CD4-positive, alpha-beta T cell treated with Interleukin-12 subunit alpha and Interleukin-12 subunit beta, for 1 hour (primary cell): ENCODE data around the gene LMCD1.

Source experiments
- DNase-seq: peaks from one replicate; pipeline ENCODE4 v3.0.0-alpha.2; 2020

The LMCD1 gene

DNA sequence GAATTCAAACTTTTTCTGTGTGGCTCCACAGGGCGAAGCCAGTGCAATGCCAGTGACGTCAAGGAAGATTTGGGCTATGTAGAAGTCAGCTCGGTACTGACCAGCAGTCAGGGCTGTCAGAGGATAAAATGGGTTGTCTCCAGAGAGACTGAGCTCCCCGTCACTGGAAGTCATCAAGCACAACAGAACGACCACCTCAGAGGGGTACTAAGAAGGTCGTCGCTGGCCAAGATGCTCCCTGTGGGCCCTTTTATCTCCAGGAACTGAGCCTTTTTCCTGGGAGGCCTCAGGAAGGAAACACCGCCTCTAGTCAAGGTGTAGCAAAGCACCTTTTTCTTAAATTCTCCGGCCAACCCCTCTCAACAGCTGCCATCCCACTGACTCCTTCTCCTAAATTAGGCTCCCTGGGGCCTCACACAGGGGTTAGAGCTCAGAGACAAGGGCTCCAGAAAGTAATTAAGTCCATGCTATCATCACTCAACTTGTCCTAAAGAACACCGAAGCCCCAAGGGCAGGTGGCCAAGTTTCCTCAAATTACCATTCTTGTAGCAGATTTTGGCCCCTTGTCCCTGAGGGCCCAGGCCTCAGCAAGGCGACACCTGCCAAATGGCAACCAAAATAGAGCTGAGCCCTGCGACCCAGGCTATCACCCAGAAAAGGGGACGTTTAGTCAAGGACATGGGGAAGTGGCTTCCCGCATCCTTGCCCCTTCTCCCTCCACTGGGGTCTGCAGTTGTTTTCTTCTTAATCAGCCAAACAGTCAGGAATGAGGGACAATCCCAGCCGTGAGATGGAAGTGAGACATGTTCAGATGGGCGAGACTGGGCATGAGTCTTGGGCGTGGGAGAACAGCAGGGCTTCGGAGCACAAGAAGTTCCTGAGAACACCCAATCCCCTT, 94.9 kb downstream of the LMCD1 start:
- DNase-seq: no peak

DNA sequence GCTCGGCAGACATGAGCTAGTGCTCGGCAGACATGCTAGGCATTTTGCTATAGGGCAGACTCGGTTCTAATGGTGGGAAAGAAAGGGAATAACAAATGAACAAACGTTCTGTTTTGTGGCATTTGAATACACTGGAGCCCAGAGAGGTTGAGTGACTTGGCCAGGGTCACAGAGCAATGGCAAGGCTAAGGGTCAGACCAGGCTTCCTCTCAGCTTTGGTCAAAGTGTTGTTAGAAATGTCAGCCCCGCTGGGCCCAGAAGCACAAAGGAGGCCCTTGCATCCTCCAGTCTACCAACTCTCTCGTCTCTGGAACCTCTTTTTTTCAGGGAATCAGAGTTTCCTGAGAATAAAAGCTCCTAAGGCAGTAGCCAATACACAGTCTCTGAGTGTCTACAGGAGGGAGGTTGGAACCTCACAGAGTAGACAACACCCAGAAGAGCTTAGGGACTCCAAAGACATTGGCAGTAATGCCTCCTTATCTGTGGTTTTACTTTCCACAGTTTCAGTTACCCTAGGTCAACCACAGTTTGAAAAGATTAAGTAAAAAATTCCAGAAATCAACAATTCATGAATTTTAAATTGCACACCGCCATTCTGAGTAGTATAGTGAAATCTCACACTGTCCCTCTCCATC, 95.7 kb downstream of the LMCD1 start:
- DNase-seq: no peak

- no peak for DNase-seq
Observed at GRCh38 chr3:8599146-8599545, 97.5 kb downstream of the LMCD1 start.

DNA sequence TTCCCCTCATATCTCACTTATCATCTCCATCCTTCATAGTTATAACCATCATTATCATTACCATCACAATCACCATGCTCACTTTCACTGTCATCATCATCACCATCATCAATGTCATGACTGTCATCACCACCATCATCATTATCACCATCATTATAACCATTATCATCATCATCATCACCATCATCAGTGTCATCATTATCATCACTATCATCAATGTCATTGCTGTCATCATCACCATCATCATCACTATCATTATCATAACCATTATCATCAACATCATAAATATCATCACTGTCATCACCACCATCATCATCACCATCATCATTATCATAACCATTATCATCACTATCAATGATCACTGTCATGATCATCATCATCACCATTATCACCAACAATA, 98.8 kb downstream of the LMCD1 start:
- no peak for DNase-seq

- no peak for DNase-seq
Observed at GRCh38 chr3:8603115-8603710, 101.6 kb downstream of the LMCD1 start.

DNA sequence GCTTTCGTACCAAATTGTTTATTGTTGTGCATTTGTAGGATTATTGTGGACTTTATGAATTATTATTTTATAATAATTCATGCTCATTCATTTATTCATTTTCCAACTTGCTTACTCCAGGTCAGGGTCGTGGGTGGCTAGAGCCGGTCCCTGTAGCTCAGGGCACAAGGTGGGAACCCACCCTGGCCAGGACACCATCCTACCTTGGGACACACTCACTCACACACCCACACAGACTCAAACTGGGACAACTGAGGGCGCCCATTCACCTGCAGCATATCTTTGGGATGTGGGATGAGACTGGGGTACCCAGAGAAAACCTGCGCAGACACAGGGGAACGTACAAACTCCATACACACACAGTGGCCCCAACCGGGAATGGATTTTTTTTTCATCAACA, 102.4 kb downstream of the LMCD1 start:
- DNase-seq: no peak

GRCh38 chr3:8604988-8605387, 103.4 kb downstream of the LMCD1 start:
- no peak for DNase-seq

DNA sequence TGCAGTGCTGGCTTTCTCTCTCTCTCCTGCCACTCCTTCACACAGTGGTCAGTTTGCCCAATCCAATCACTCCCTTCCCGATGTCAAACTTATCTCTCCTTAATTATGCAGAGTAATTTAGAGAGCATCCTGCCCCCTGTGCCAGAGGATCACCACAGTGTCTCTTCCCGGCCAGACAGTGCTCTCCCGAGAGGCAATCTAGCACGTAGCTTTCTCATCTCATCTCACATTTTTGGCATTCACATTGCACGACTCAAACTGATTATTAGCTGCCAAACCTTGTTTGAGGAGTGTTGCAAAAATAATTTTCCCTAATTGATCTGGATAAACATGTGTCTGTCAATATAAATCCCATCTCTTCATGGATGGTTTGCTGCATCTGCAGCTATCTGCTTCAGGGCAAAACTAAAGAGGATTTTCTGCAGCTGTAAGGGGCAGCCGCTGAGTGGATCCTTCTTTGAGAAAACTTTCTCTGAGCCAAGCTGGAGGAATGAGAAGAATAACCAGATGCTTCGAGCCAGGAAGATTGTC, 105.1 kb downstream of the LMCD1 start:
- no peak for DNase-seq

DNA sequence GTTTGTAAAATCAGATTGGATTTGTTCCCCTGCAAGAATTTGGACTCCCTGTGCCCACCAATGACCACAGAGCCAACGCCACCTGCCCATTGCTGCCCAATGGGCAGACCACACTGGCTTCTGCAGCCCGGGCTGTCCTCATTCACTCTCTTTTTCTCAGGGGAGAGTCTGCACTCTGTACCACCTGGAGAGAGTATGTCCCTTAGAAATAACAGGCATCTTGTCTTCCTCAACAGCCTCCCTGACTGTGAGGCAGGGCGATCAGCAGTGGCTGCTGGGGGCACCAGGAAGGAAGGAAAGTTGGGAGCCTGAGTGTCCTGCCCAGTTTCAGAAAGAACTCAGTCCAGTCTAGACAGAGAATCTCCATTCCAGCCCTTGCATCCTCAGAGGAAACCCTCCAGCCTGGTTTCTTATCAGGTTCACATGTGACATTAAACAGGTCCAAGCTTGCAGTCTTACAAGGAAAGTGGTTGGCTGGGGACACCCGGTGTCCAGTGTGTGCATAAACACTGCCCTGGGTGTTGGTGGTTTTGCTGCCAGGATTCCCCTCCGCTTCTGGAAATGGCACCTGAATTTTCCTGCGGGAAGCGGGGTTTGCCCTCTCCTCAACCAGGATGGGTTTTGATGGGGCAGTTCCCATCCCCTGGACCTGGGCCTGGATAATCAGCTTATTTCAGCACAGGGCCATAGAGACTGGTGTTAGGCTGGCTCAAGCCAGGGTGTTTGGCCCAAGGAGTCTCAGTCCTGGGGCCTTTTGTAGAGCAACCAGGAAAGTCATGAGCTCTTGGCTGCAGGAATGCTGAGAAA, 105.8 kb downstream of the LMCD1 start:
- no peak for DNase-seq

- no peak for DNase-seq
Observed at GRCh38 chr3:8608041-8608790, 106.6 kb downstream of the LMCD1 start.

GRCh38 chr3:8608791-8609467, 107.3 kb downstream of the LMCD1 start:
- no peak for DNase-seq

DNA sequence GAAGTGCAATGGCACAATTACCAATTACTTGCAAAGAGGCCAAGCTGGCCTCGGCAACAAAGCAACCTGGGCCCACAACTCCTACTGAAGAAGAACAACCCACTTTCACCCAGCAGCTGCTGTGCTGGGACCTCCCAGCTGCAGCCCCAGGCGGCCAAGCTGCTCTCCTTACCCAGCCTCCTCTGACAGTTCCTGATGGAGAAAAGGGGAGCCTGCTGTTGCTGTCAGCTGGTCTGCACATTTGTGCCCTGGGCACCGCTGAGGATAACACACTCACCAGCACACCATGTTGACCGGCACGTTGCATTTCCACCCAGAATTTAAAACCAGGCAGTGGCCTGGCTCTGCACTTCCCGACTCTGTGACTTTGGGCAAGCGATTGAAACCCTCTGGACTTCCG, 109.3 kb downstream of the LMCD1 start:
- no peak for DNase-seq

- no peak for DNase-seq
Observed at GRCh38 chr3:8617921-8618320, 116.3 kb downstream of the LMCD1 start.

DNA sequence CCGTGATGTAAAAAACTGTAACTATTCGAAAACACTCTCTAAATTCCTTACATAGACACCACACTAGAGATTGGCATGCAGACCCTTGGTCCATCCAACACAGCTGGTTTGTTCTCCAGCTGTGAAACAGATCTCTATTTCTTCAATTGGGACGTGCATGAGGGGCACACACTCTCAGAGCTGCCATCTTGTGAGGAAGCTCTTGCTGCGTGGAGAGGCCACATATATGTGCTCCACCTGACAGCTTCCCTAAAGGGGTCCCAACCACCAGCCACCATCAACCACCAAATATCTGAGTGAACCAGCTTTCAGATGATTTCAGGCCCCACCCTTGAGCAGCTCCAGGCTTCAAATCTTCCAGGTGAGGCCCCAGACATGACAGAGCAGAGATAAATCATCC, 117.3 kb downstream of the LMCD1 start:
- no peak for DNase-seq

DNA sequence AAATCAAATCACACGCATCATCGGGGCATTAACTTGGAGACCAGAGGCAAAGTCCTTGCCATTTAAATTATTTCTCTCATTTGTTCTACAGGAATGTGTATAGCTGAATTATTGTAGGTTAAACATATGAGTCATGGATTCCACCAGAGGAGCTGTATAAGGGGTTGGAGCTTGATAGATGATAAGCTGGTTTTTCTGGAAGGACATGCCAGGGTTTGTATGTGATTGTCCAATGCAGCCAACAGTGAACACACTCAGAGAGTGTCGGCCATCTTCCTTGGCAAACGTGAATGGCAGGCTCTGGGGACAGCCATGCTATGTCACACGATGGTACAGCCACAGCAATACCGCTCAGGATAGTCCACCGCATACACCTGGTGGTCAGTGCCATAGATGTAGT, 117.9 kb downstream of the LMCD1 start:
- DNase-seq: no peak

GRCh38 chr3:8621141-8621540, 119.5 kb downstream of the LMCD1 start:
- DNase-seq: no peak

- no peak for DNase-seq
Observed at GRCh38 chr3:8621872-8622271, 120.2 kb downstream of the LMCD1 start.

DNA sequence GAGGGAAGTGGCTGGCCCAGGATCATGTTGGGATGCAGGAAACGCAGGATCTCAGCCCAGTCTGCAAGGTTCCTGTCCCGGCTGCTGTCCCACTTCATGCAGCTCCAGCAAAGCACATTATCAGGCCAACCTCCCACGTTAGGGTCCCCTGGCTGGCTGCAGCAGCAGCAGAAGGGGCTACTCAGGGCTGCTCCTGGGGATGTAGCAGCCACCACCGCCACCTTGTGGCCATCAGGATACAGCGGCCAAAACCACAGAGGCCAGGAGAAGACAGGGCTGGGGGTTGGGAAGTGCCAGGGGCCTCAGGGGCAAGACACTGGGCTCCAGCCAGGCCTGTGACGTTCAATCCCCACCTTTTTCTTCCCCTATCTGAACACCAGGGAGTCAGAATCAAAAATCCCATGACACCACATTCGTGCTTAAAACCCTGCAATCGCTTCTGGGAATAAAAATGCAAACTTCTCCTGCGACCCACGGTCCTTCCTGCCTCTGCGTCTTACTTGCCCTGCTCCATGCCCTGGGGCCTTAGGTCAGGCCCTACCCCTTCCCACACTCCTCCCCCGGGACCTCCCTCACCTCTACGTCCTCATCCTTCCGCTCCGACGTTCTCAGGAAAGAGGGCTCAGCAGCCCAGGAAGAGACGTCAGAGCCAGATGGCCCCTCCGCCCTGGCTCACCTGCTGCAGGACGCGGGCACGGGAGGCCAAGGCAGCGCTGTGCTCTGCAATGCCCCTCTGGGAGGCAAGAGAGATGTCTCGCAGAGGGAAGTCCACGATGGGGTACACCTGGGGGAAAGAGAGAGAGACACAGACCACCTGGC, 121.5 kb downstream of the LMCD1 start:
- DNase-seq: peak; percentile 49

GRCh38 chr3:8623741-8624140, 122.1 kb downstream of the LMCD1 start:
- no peak for DNase-seq
